Thoracic aorta (tissue), 2 donors: ENCODE data around the gene ABCB9. TPM values are rescaled to one million over a fixed set of nuclear protein-coding genes. Genes with fewer than 3 reads are reported as not detected.

Experiments
- ATAC-seq: fragments of 150-250 bp; one replicate; pipeline ENCODE4 v1.8.0; 2017; ENCODE audit warnings: low read depth; ENCODE audit not compliant: insufficient number of reproducible peaks, low FRiP score
- DNase-seq: peaks from one replicate; pipeline ENCODE4 v3.0.0-alpha.2; 2020; ENCODE audit warnings: low spot score
- H3K27ac ChIP-seq, 2 donors: fragments of 200-600 bp; sonication (generic); 1 replicate in 1 of 2; 2 replicates in 1 of 2; pipeline ENCODE4 v1.5.1; 2016; ENCODE audit warnings: mild to moderate bottlenecking in 2 of 2, moderate library complexity in 2 of 2
- H3K27me3 ChIP-seq: fragments of 200-600 bp; sonication (generic); replicated peaks from 2 replicates; pipeline ENCODE4 v1.6.0; 2016; ENCODE audit warnings: mild to moderate bottlenecking; ENCODE audit not compliant: insufficient read depth
- H3K36me3 ChIP-seq: fragments of 200-600 bp; sonication (generic); one replicate; pipeline ENCODE4 v1.5.1; 2016
- H3K4me1 ChIP-seq, 2 donors: fragments of 200-600 bp; sonication (generic); 1 replicate in 1 of 2; 2 replicates in 1 of 2; pipeline versions ENCODE4 v1.5.1 to v1.6.0; 2016; ENCODE audit warnings: low read depth in 2 of 2, mild to moderate bottlenecking in 1 of 2; ENCODE audit not compliant: control insufficient read depth in 1 of 2
- H3K4me3 ChIP-seq: fragments of 200-600 bp; sonication (generic); 2 replicates; pipeline ENCODE4 v1.5.1; 2016; ENCODE audit warnings: mild to moderate bottlenecking
- H3K9me3 ChIP-seq: fragments of 200-600 bp; sonication (generic); 2 replicates; pipeline ENCODE4 v1.5.1; 2016
- CTCF ChIP-seq: fragments of 200-600 bp; sonication (generic); IDR thresholded peaks from one replicate; pipeline ENCODE4 v1.5.1; 2019; ENCODE audit warnings: antibody characterized with exemption
- total RNA-seq, 2 donors: library from RNA; depleted of rRNA; stranded (reverse); fragments of >200 nt; gene quantifications; one replicate each; pipeline versions ENCODE4 v1.1.0 to v1.2.3, GENCODE V29; 2016

ABCB9 gene
- total RNA-seq, 2 donors from 2014 or later = 6.3 to 7.0 TPM

- no peak for ATAC-seq
- no peak for TF ChIP-seq CTCF
These were observed 10.2 kb downstream of the ABCB9 start for GRCh38 chr12:122956035-122956434.

GRCh38 chr12:122955156-122955555 is 11.1 kb downstream of the ABCB9 start:
- ATAC-seq = no peak
- Histone ChIP-seq H3K9me3 (no peaks in the 10 kb centered on the region), H3K27me3 (no peaks in the 10 kb centered on the region), H3K4me3 (no peak overlapping the region), H3K4me1 (no peaks in the 10 kb centered on the region), H3K27ac (no peak overlapping the region), H3K36me3 (peaks cover 7% of the 10 kb centered on the region)
- no peak for DNase-seq
- TF ChIP-seq CTCF = no peak

More at GRCh38 chr12:122956035-122956434, 10.2 kb downstream of the ABCB9 start:
- peaks cover 8% of the 10 kb centered on the region for H3K36me3 ChIP-seq
- H3K9me3 ChIP-seq = no peaks in the 10 kb centered on the region
- H3K27ac ChIP-seq = no peak overlapping the region
- H3K4me1 ChIP-seq = no peaks in the 10 kb centered on the region
- no peaks in the 10 kb centered on the region for H3K27me3 ChIP-seq
- DNase-seq = no peak
- H3K4me3 ChIP-seq = no peak overlapping the region

- no peak overlapping the region for H3K4me3 ChIP-seq
- H3K36me3 ChIP-seq = no peaks in the 10 kb centered on the region
- no peak for DNase-seq
- no peaks in the 10 kb centered on the region for H3K27me3 ChIP-seq
- no peaks in the 10 kb centered on the region for H3K9me3 ChIP-seq
- no peak for ATAC-seq
- peaks cover 2 to 4% of the 10 kb centered on the region in 2 donors for H3K4me1 ChIP-seq
- H3K27ac ChIP-seq = no peak overlapping the region
- peak; percentile 80 for TF ChIP-seq CTCF
These were observed 14.0 kb downstream of the ABCB9 start for GRCh38 chr12:122951979-122952892.

GRCh38 chr12:122951406-122951805 is 14.9 kb downstream of the ABCB9 start:
- Histone ChIP-seq H3K4me1 (peaks cover 5 to 12% of the 10 kb centered on the region in 2 donors), H3K27me3 (no peaks in the 10 kb centered on the region), H3K36me3 (no peaks in the 10 kb centered on the region), H3K9me3 (no peaks in the 10 kb centered on the region), H3K4me3 (no peak overlapping the region), H3K27ac (no peak overlapping the region)
- TF ChIP-seq CTCF = no peak
- ATAC-seq = no peak
- DNase-seq = no peak

GRCh38 chr12:122949816-122950675 is 16.2 kb downstream of the ABCB9 start:
- ATAC-seq (no peak), DNase-seq (no peak)
- H3K4me3 ChIP-seq = no peak overlapping the region
- no peak overlapping the region for H3K27ac ChIP-seq
- H3K27me3 ChIP-seq = no peaks in the 10 kb centered on the region
- no peaks in the 10 kb centered on the region for H3K36me3 ChIP-seq
- peaks cover 5 to 17% of the 10 kb centered on the region in 2 donors for H3K4me1 ChIP-seq
- TF ChIP-seq CTCF = no peak
- H3K9me3 ChIP-seq = no peaks in the 10 kb centered on the region
